ENCODE data around the gene LAS1L.

- no peak for TF ChIP-seq GLI4 (tag by site-specific recombination; IDR thresholded peaks at IDR 0.05)
- no peak for TF ChIP-seq ZNF292 (tag by site-specific recombination; IDR thresholded peaks at IDR 0.05; ENCODE audit: borderline replicate concordance, low read depth)
- no peak for TF ChIP-seq MZF1 (tag by site-specific recombination; IDR thresholded peaks at IDR 0.05; ENCODE audit: borderline replicate concordance)
- TF ChIP-seq SP7 (tag by site-specific recombination; IDR thresholded peaks at IDR 0.05): no peak
- no peak for TF ChIP-seq KLF10 (tag by site-specific recombination; IDR thresholded peaks at IDR 0.05)
- TF ChIP-seq CTCF (tag by site-specific recombination; IDR thresholded peaks at IDR 0.05): no peak
- TF ChIP-seq ZNF629 (tag by site-specific recombination; IDR thresholded peaks at IDR 0.05): no peak
- TF ChIP-seq ZBTB49 (tag by site-specific recombination; IDR thresholded peaks at IDR 0.05; ENCODE audit: low read depth): no peak
- TF ChIP-seq ZSCAN23 (tag by site-specific recombination; IDR thresholded peaks at IDR 0.05): no peak
These were observed 21.0 kb downstream of the LAS1L start for GRCh38 chrX:65513610-65514009.

Measured in HEK293 (cell line).